NCI-H748 treated with DMSO at 0.1 percent for 48 hours (cell line): ENCODE results near the gene CFAP100.

Experiments used
- DNase-seq: peaks from one replicate; lab custom pipeline; 2025; lab: John Stamatoyannopoulos, UW

Gene CFAP100

DNA sequence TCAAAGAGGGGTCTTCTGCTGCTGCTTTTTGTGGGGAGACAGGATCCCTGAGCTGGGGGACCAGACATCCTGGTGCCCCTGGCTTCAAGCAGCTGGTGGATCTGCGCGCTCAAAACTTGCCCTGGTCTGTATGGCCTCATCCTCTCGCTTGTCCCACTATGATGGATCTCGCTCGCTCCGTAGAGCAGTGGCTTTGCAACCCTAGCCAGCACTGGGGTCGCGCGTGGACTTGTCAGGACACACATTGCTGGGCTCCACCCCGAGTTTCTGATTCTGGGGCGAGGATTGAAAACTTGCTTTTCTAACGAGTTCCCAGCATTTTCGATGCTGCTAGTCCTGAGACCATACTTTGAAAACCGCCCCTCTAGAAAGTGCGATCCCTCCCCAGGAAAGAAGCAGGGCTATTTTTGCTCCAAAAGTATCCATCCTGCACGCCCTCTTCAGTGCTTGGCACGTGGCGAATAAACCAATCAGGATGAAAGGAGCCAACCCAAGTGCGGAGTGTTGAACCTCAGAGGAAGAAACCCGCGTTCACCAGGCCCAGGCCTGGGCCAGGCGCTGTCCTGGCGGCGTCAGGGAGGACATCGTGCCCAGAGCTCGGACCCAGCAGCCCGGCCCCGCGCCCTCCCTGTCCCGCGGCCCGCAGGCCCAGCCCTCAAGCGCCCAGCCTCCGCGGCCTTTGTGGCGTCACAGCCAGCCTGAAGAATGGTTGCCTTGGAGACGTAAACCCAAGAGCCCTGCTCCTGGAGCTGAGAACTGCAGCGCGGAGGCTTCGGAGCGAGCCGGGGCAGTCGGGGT lies at the start of gene CFAP100:
Gene CFAP100 (plus strand): TSS at position 731 of the 798 bp plus-strand sequence. CDS start 1,092 bp downstream, outside the sequence.
- DNase-seq, result no peak

DNA sequence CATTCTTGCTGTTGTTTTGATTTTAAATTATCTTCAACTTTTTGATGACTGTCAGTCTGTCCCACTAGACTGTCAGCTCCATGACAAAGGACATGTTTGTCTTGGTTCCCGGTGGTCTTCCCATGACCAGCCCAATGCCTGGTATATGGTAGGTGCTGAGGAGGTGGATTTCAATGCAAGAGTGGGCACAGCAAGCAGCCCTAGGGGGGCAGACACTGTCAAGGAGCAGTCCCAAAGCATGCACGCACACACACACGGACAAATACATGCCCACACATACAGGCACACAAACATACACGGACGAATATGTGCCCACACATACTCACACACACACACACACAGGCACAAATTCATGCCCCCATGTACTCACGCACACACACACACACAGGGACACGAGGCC lies 49.5 kb upstream of the CFAP100 start:
- no peak for DNase-seq

DNA sequence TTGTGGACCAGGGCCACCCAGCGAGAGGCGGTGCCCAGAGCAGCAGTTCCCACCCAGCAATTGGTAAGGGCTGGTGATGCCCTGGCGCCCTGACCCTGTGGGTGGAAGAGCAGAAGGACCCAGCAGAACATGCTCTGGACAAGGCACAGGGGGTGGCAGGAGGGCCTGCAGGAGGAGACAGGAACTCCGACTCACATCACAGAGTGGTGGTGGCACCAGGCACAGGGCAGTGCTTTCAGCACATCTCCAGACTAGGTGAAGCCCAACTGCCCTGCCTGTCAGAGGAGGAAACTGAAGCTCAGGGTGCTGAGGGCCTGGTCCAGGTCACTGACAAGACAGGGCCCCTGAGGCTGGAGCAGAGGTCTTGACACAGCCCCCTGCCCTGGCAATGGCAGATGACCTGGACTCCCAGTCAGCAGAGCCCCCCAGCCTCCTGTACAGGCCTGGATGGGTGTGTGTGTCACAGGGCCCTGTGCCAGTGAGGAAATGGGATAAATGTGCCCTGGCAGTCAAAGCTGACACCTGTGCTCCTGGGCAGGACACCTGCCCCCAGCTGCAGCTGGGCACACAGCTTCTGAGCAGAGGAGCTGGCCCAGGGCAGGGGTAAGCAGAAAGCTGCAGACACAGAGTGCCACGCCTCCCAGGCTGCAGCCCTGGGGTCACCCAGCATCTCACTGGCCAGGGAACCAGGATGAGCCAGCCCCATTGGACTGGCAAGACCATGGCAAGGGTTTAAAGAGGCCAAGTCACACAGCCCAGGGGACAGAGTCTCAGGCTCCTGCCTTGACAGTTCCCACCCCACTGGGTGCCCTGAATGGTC lies 48.9 kb upstream of the CFAP100 start:
- DNase-seq, result no peak

DNA sequence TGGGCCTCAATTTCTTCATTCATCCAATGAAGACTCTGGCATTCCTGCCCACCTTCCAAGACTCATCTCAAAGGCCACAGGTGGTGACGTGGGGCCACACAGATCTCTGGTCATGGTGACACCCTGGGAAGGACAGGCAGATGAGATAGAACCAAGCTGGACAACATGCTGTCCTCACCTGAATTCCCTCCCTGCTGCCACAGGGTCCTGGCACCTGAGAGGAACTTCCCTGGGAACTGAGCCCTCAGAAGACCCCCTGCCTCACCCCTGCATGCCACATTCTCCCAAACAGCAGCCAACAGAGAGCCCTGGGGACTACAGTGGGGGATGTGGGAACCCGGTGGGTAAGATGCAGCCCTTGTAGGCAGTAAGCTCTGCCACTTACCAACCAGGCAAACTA lies 48.2 kb upstream of the CFAP100 start:
- no peak for DNase-seq

DNA sequence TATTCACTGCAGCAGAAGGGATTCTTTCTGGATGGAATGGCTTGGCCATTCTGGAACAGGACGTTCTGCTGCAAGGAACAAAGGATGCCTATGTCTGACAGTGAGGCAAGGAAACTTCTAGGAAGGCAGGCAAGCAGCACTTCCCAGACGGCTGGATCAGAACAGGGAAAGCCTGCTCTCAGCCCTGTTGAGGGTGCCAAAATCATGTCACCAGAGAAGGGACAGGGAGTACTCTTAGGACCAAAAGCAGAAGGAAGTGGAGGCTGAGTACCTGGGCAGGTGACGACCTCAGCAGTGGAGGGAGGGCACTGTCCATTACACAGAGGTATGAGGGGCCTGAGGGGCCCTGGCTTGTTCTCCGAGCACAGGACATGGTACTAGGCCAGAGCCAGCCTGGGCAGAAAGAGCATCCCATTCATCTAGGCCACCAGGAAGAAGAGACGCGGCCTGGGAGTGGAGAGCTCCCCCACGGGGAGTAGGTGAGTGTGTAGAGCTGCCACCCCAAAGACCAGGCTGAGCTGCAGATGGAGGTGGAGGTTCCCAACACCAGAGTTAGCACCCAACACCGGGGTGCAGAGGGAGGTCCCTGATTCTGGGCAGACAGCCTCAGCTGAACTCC lies 47.1 kb upstream of the CFAP100 start:
- DNase-seq, result no peak

DNA sequence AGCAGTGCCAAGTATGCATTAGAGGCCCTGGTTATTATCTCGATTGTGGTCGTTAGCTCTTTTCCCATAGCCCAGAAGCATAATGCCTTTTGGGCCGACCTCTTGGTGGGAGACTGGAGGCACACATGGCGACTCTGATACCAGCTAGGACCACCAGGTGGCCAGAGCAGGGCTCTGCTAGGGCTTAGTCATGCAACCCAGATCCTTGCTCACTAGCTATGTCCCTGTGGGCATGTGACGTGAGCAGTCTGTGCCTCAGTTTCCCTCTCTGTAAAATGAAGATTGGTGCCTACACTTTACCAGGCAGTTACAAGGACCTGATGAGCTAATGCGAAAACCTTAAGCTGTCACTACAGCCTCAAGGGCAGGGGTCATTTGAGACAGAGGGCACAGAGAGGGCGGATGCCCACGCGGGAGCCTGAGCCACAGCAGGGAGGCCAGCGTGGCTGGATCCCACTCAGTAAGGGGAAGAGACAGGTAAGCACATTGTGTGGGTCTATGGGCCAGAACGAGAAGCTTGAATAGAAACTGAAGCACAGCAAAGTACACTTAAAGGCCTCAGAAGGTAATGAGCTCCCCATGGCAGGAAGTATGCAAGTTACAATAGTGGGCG lies 46.3 kb upstream of the CFAP100 start:
- no peak for DNase-seq

DNA sequence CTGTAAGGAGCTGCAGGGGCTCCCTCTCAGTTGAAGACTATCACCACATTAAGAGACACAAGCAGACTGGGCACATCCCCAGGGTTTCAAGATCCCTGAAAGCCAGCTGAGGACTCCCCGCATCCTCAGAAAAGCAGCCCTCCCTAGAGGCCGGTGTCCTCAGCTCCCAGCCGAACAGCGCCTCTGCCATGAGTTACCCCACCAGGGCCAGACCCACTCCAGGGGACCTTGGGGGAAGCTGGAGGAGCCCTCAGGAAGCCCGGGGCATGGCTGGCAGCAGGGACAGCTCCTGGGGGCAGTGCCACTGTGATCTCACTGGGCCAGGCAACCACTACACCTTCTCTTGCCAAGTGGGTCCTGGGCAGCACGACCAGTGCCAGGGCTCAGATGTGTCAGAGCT lies 45.6 kb upstream of the CFAP100 start:
- no peak for DNase-seq

DNA sequence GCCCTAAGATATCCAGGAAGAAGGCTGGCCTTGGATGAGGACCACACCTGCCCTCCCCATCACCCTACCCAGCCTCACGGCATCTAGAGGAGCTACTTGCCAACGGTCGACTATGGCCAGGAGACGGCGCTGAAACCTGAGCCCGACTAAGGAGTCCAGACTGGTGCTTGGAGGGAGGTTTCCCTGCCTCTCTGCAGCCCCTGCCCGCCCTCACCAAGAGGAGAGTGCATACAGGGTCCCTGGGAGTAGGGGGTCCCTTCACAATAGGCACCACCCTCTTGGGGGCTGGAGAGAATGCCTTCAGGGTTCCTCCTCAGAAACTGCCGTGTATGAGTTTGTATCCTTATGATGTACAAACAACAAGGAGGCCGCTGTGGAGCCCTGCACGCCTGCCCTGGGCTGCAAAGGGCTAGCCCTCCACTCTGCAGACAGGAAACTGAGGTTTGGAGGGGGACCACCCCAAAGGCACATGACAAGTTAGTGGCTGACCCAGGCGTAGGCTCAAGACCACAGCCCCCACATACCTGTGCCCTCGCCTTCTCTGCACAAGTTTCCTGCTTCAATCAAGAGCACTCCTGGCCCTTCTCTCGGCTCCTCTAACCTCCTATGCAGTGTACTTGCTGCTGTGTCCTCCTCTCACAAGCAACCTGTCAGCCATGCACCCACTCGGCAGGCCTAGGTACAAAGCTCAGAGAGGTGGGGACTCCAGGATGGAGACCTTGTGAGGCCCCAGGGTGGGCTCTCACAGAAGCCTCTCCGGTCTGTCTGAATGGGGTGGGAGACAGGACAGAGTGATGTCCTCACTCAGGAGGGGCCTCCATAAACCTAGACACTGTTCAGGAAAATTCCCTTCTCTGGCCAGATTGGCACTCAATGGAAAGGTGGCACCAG lies 44.9 kb upstream of the CFAP100 start:
- DNase-seq, result no peak

DNA sequence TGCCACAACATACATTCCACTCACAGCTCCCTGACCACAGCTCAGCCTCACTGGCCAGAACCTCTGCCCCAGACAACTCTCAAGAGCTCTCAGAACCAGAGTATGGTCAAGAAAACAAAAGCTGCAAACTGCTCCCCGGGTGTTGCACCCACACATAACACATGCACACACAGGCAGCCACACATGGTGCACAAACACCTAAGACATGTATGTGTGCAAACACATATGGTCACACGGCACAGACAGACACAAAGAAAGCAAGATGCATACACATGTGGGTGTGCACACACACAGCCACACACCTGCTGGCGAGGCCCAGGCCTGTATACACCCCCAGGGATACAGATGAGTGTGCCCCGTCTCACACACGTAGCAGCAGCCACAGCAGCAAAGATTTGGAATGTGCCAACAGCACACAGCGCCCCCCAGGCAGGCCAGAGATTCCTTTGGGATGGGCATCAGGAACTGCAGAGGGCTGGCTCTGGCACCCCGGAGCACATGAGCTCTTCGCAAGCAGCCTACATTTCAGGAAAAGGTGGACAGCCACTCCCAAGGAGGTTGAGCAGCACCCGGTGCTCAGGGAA lies 44.1 kb upstream of the CFAP100 start:
- DNase-seq, result no peak

DNA sequence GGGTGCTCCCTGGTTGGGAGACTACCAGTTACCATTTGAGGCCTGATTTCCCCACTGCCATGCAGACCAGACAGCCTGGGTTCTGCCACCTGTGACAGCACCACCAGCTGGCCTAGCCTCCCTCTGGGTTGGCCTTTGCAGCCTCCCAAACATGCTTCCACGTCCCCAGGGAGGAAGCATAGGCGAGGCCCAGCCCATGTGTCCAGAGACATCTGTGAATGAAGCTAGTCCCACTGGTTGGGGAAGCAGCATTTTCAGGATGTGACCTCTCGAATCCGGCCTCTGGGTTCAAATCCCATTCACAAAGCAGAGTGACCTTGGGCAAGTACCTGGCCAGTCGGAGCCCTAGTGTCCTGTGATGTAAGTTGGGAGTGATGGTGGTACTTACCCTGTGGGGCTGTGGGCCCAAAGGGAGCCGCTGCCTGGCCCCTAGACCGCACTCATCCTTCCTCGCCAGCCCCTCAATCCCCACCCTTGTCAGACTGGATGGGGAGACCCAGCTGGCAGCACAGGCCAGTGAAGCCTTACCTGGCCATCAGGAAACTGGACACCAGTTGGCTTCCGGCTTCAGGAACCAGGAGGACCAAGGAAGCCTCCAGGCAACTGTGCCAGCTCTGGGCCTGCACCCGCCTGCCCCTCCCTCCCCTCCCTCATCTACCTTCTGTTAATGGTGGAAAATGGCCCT lies 43.5 kb upstream of the CFAP100 start:
- no peak for DNase-seq

DNA sequence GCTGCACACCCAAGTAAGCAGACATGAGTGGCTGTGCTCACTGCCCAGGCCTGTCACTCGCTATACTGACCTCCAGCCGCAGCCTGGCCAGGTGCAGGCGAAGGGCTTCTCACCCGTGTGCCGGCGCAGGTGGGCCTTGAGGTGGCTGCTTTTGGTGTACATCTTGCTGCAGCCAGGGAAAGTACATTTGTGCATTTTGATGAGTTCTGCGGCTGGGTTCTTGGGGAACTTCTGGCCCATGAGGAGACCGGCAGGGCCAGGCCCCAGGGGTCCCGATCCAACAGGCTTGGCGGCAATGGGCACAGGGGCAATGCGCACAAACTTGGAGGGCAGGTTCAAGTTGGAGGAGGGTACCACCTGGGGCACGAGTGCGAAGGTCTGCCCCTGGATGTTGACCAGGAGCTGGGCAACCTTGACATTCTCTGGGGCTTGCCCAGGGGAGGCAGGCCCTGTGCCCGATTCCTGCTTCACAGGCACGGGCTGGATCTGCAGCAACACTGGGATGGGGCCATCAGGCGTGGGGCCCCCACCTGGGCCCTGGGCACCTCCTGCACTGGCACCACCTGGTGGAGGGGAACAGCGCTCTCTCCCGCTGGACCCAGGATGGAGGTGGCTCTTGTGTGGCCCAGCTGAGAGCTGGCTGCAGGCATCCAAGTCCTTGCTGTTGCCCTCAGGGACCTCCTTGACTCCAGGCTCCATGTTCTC lies 42.8 kb upstream of the CFAP100 start:
- no peak for DNase-seq

DNA sequence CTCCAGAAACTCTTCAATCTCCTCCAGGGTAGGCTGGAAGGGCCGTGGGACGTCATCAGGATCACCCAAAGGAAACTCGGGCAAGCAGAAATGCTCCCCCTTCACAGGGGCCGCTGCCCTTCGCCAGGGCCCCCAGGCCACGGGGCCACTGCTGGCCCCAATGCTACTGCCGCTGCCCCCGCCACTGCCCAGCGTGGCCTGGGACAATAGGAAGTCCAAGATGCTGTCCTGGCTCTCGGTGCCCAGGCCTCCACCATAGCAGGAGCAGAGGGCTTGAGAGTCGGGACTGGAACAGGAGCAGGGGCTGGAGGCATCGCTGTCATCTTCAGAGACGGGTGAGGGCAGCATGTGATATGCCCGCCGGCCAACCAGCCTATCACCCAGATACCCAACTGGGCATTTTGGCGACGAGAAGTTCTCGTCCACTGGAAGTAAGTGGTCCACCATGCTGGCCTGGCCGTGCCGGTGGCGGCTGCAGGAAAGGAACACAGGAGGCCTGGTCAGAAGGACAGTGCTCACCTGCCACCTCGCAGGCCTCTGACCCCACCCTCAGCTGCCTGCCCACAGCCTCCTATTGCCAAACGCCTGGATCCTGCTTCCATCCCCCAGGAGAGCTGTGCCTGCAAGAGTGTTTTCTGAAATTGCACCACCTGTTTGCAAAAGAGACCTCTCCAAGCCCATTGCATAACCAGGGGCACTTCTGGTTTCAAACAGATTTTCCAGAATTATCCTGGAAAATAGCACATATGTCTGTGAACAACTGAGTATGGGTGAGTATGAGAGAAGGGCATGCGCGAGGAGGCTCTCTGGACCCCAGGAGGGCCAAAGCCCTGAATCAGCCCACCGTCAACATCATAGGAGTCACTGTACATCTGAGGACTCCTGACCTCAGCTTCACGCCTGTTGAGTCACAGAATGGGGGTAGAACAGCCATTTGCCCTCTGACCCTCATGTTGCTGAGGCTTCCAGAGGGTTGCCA lies 41.9 kb upstream of the CFAP100 start:
- no peak for DNase-seq

DNA sequence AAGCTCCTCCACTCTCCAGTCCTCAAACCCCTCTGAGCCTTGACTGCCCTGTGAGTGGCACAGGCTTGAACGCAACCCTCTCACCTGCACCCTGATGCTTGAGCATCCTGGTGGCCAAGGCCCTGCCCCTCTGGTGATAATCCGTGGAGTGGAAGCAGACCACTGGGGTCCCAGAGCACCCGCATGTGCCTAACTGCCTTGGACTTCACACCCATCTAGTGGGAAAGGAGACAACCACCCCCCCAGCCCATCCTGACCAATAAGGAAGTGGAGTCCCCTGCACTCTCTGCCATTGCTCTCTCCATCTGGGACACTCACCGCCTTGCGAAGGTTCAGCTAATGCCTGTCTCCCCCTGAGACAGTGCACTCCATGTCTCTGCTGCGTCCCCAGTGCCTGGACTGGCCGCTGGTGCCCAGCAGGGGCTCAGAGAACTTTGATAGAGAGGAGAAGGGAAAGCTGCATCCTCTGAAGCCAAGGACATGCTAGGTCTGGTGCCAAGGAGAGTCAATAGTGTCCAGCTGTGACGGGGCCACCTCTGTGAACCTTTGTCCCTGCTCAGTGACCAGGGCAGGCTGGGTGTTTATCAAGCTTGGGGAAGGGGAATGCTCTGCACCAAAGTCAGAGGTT lies 40.9 kb upstream of the CFAP100 start:
- no peak for DNase-seq

DNA sequence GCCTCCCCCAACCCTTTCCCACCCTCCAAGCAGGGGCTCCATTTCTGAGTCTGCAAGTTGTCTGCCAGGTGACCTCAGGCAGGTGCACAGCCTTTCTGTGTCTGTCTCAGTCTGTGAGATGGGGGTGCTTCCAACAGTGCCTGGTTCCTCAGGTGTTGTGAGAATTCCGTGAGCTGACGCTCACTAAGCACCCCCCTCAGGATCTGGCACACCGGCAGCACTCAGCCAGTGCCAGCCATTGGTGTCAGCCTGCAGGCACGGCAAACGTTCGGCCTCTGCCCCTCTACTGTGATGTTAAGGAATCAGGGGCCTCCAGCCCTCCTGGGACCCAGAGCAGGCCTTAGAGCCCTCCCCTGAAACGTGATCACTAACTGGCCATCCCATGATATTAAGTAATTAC lies 39.9 kb upstream of the CFAP100 start:
- DNase-seq, result no peak

DNA sequence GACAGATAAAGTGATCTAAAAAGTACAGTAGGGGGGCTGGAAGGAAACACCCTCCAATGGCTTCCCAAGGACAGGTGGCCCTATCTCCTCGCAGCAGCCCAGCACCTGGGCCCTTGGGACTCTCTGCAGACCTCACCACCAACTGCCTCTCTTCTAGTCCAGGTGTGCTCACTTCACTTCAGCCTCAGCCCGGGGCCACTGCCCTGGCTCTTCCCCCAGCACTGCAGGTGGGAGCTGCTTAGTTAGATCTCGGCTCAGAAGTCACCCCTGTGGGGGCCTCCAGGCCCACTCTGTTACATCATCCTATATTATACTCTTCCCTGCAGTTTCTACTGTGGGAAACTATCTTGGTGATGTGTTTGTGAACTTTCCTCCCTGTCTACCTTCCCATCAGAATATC lies 39.5 kb upstream of the CFAP100 start:
- DNase-seq, result no peak

DNA sequence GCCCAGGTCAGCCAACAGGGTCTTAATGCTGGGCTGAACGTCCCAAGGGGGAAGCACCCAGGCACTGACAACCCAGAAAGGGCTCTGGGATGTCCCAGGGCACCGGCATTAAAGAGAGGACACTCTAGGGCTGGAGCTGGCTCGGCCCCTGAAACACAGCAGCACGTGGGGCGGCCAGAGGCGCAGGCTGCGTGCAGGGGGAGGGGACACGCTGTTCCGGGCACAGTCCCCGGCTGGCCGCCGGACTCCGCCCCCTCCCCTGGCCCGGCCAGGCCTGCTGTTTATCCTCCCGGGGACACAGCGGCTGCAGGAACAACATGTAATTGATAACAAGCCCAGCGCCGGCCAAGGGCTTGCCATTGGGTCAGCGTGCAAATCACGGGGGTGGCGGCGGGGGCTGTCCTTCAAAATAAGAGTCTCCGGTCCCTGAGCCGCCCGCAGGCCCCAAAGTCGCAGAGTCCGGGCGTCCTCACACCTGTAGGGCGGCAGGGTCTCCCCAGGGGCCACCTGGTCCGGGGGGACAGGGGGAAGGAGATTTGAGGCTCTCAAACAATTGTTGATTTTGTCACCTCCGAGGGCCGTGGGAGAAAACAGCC lies 38.8 kb upstream of the CFAP100 start:
- peak; percentile 5 for DNase-seq

DNA sequence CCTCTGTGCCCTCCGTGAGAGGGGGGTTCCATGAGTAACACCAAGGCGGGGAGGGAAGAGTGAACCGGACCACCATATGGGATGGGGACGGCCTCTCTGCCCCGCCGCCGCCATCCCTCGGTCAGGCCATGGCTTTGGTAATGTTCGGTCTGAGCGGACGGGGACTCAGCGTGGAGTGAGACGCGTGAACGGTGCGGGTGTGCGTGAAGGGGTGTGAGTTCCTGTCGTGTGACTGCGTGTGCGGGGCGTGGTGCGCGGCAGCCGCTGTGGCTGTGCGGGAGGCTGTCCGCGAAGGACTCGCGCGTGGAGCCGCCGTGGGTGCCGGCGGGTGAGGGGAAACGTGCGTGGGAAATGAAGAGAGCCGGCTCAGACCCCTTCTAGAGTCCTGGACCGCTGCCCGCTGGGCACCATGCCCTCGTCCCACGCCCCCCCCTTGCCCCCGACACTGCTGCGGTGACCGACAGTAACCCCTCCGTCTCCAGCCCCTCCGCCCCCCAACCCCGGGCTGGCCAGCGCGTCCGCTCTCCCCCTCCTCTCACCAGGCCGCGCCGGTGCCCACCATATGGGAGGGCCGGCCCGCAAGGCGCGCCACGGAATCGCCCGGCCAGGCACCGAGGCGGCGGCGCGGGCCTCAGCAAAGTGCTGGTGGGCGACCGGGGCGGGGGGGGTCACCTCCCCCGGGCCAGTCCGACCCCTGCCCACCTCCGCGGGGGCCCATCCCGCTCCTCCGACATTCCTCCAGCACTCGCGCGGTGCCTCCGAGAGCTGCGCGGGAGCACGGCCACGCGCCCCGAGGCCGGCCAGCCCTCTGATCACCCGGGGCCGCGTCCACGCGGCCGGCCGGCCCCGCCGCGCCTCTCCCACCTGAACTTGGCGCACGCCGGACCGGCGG lies 38.1 kb upstream of the CFAP100 start:
- DNase-seq, result no peak
